BLaER1 (cell line): ENCODE data around the gene SGSM1.

Experiments used
- H3K27ac ChIP-seq: shearing (Covaris generic); formaldehyde crosslinking; 2 replicates; pipeline ENCODE4 v1.8.1; 2022
- H3K27me3 ChIP-seq: shearing (Covaris generic); formaldehyde crosslinking; 2 replicates; pipeline ENCODE4 v1.8.1; 2022
- H3K36me3 ChIP-seq: shearing (Covaris generic); formaldehyde crosslinking; 2 replicates; pipeline ENCODE4 v1.8.1; 2022
- H3K4me1 ChIP-seq: shearing (Covaris generic); formaldehyde crosslinking; 2 replicates; pipeline ENCODE4 v1.8.1; 2022
- H3K4me2 ChIP-seq: shearing (Covaris generic); formaldehyde crosslinking; 2 replicates; pipeline ENCODE4 v1.8.1; 2022
- H3K4me3 ChIP-seq: shearing (Covaris generic); formaldehyde crosslinking; 2 replicates; pipeline ENCODE4 v1.8.1; 2022
- H3K9ac ChIP-seq: shearing (Covaris generic); formaldehyde crosslinking; 2 replicates; pipeline ENCODE4 v1.8.1; 2022
- H3K9me3 ChIP-seq: shearing (Covaris generic); formaldehyde crosslinking; 2 replicates; pipeline ENCODE4 v1.8.1; 2022
- H4K20me1 ChIP-seq: shearing (Covaris generic); formaldehyde crosslinking; 2 replicates; pipeline ENCODE4 v1.8.1; 2022
- Cebpa-rat ChIP-seq: shearing (Covaris generic); IDR thresholded peaks from 2 replicates; pipeline ENCODE4 v1.8.1; 2022

Gene SGSM1

GRCh38 chr22:24805790-24806662 is at the start of gene SGSM1:
Gene SGSM1, plus strand, starts transcription at chr22:24806211. Its CDS starts 115 bp downstream, at chr22:24806326.
- no peaks in the 10 kb centered on the region for H3K4me1 ChIP-seq
- no peaks in the 10 kb centered on the region for H3K27me3 ChIP-seq
- H3K4me3 ChIP-seq = peak within 1 kb of the TSS; percentile 63
- H3K9ac ChIP-seq = peak within 1 kb of the TSS; percentile 61; the same call in 1 of the 2 replicates
- peak within 1 kb of the TSS; percentile 73 for H3K4me2 ChIP-seq
- no peak for TF ChIP-seq Cebpa-rat
- no peak within 1 kb of the TSS for H3K27ac ChIP-seq
- H3K36me3 ChIP-seq = no peaks in the 10 kb centered on the region
- H3K9me3 ChIP-seq = no peaks in the 10 kb centered on the region
- H4K20me1 ChIP-seq = no peaks in the 10 kb centered on the region

- H3K4me2 ChIP-seq = no peak overlapping the region
- no peaks in the 10 kb centered on the region for H3K36me3 ChIP-seq
- H3K4me1 ChIP-seq = peaks cover 24% of the 10 kb centered on the region
- no peak overlapping the region for H3K4me3 ChIP-seq
- H3K27me3 ChIP-seq = no peaks in the 10 kb centered on the region
- H3K9ac ChIP-seq = no peak overlapping the region
- H3K9me3 ChIP-seq = no peaks in the 10 kb centered on the region
- H3K27ac ChIP-seq = no peak overlapping the region
- TF ChIP-seq Cebpa-rat = no peak
- H4K20me1 ChIP-seq = no peaks in the 10 kb centered on the region
These were observed 47.7 kb upstream of the SGSM1 start for GRCh38 chr22:24758164-24758799.

- TF ChIP-seq Cebpa-rat = no peak
- Histone ChIP-seq H3K27ac (no peak overlapping the region), H3K4me3 (no peak overlapping the region), H3K36me3 (no peaks in the 10 kb centered on the region), H3K27me3 (no peaks in the 10 kb centered on the region), H3K9ac (no peak overlapping the region), H4K20me1 (no peaks in the 10 kb centered on the region), H3K9me3 (no peaks in the 10 kb centered on the region), H3K4me2 (no peak overlapping the region), H3K4me1 (peaks cover 10% of the 10 kb centered on the region)
These were observed 46.2 kb upstream of the SGSM1 start for GRCh38 chr22:24759765-24760164.

GRCh38 chr22:24760708-24761306 is 45.2 kb upstream of the SGSM1 start:
- H3K4me1 ChIP-seq = no peaks in the 10 kb centered on the region
- H3K9me3 ChIP-seq = no peaks in the 10 kb centered on the region
- no peaks in the 10 kb centered on the region for H3K27me3 ChIP-seq
- H3K4me3 ChIP-seq = no peak overlapping the region
- TF ChIP-seq Cebpa-rat = no peak
- H3K4me2 ChIP-seq = no peak overlapping the region
- H4K20me1 ChIP-seq = no peaks in the 10 kb centered on the region
- no peaks in the 10 kb centered on the region for H3K36me3 ChIP-seq
- no peak overlapping the region for H3K27ac ChIP-seq
- no peak overlapping the region for H3K9ac ChIP-seq

- TF ChIP-seq Cebpa-rat = no peak
- Histone ChIP-seq H3K4me1 (no peaks in the 10 kb centered on the region), H3K4me2 (no peak overlapping the region), H3K9me3 (no peaks in the 10 kb centered on the region), H3K36me3 (no peaks in the 10 kb centered on the region), H3K27ac (no peak overlapping the region), H3K4me3 (no peak overlapping the region), H4K20me1 (no peaks in the 10 kb centered on the region), H3K27me3 (no peaks in the 10 kb centered on the region), H3K9ac (no peak overlapping the region)
These were observed 43.9 kb upstream of the SGSM1 start for GRCh38 chr22:24761888-24762675.

- Histone ChIP-seq H3K4me2 (no peak overlapping the region), H3K4me1 (0 out of 2 replicates have a peak, but pooled peaks cover 4% of the 10 kb centered on the region), H3K27me3 (no peaks in the 10 kb centered on the region), H3K27ac (no peak overlapping the region), H3K4me3 (no peak overlapping the region), H3K36me3 (no peaks in the 10 kb centered on the region), H4K20me1 (no peaks in the 10 kb centered on the region), H3K9me3 (no peaks in the 10 kb centered on the region), H3K9ac (no peak overlapping the region)
- no peak for TF ChIP-seq Cebpa-rat
These were observed 42.0 kb upstream of the SGSM1 start for GRCh38 chr22:24763872-24764485.

- H3K27ac ChIP-seq = no peak overlapping the region
- H3K27me3 ChIP-seq = no peaks in the 10 kb centered on the region
- peaks cover 12% of the 10 kb centered on the region for H3K4me1 ChIP-seq
- TF ChIP-seq Cebpa-rat = no peak
- H3K9ac ChIP-seq = no peak overlapping the region
- no peaks in the 10 kb centered on the region for H4K20me1 ChIP-seq
- H3K9me3 ChIP-seq = no peaks in the 10 kb centered on the region
- no peak overlapping the region for H3K4me3 ChIP-seq
- H3K4me2 ChIP-seq = no peak overlapping the region
- no peaks in the 10 kb centered on the region for H3K36me3 ChIP-seq
These were observed 40.8 kb upstream of the SGSM1 start for GRCh38 chr22:24765166-24765565.

GRCh38 chr22:24768537-24769374 is 37.3 kb upstream of the SGSM1 start:
- no peak overlapping the region for H3K9ac ChIP-seq
- H3K4me1 ChIP-seq = peaks cover 14% of the 10 kb centered on the region
- no peak overlapping the region for H3K4me2 ChIP-seq
- no peak overlapping the region for H3K4me3 ChIP-seq
- no peaks in the 10 kb centered on the region for H3K36me3 ChIP-seq
- no peaks in the 10 kb centered on the region for H3K27me3 ChIP-seq
- H3K9me3 ChIP-seq = no peaks in the 10 kb centered on the region
- H3K27ac ChIP-seq = no peak overlapping the region
- no peak for TF ChIP-seq Cebpa-rat
- no peaks in the 10 kb centered on the region for H4K20me1 ChIP-seq
